ENCODE results near the gene UVRAG. TPM values are rescaled to one million over a fixed set of nuclear protein-coding genes. Genes with fewer than 3 reads are reported as not detected.

UVRAG gene
- total and polyA plus RNA-seq, 2 of the 13 experiments (the other 11 are each of a cell fraction or from before 2014, with no cell fraction given): 9.7 to 17.3 TPM

DNA sequence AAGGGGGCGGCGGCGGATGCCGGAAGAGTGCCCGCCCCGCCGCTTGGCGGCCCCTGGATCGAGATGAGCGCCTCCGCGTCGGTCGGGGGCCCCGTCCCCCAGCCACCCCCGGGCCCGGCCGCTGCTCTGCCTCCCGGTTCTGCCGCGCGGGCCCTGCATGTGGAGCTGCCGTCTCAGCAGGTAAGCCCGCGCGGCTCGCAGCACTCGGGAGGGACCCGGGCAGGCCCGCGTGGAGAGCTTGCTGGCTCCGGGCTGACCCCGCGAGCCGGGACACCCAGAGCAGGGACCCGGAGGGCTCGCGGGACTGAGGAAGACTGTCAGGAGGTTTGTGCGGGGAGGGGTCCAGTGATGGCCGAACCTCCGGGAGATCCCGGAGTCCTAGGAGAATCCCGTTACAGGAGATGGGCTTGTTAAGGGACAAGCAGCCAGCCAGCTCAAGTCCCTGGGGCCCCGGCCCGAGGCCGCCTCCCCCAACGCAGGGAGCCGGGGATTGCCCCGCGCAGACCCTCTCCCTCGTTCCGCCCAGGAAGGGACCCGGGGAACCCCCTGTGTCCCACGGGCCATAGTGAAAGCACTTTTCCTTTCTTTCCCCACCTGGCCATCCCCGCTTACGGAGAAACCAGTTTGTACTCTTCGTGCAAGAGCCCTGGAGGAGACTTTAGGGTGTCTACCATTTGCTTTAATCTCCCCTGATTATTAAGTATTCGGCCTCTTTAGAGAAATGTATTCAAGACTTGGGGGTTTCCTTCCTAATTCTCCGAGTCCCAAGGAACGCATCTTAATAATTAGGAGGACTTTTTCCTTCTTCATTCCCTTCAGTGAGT, 547 bp downstream of the UVRAG start (continued):
- TF ChIP-seq ZNF564 (CRISPR knock-in tag; IDR thresholded peaks at IDR 0.05) (no peak), ZZZ3 (CRISPR knock-in tag; IDR thresholded peaks at IDR 0.05; ENCODE audit: borderline replicate concordance) (no peak), ZSCAN31 (CRISPR knock-in tag; IDR thresholded peaks at IDR 0.05; ENCODE audit: low read depth) (no peak), ZNF569 (CRISPR knock-in tag; IDR thresholded peaks at IDR 0.05; ENCODE audit: borderline replicate concordance) (no peak), DNMT3B (CRISPR knock-in tag; conservative IDR thresholded peaks at IDR 0.05) (no peak), ZNF614 (CRISPR knock-in tag; IDR thresholded peaks at IDR 0.05; ENCODE audit: borderline replicate concordance) (no peak), TMF1 (CRISPR knock-in tag; IDR thresholded peaks at IDR 0.05; ENCODE audit: low read depth) (0 out of 2 replicates have a peak, but pooled peaks have one; percentile 8), ZNF724P (CRISPR knock-in tag; IDR thresholded peaks at IDR 0.05; ENCODE audit: borderline replicate concordance) (no peak), ZNF12 (CRISPR knock-in tag; IDR thresholded peaks at IDR 0.05) (0 out of 2 replicates have a peak, but pooled peaks have one; percentile 17), ZNF558 (CRISPR knock-in tag; IDR thresholded peaks at IDR 0.05; ENCODE audit: borderline replicate concordance) (no peak; the same call in 1 of the 2 replicates), PRPF4 (IDR thresholded peaks at IDR 0.05; ENCODE audit: low read depth, low read length, poor library complexity, severe bottlenecking) (no peak), ZSCAN9 (CRISPR knock-in tag; IDR thresholded peaks at IDR 0.05; ENCODE audit: borderline replicate concordance) (no peak), ZNF230 (CRISPR knock-in tag; IDR thresholded peaks at IDR 0.05) (no peak), ZSCAN22 (CRISPR knock-in tag; IDR thresholded peaks at IDR 0.05) (no peak), ZNF10 (CRISPR knock-in tag; IDR thresholded peaks at IDR 0.05; ENCODE audit: borderline replicate concordance, low read depth) (no peak), ZFP37 (CRISPR knock-in tag; IDR thresholded peaks at IDR 0.05; ENCODE audit: borderline replicate concordance) (no peak), ZFP90 (CRISPR knock-in tag; IDR thresholded peaks at IDR 0.05; ENCODE audit: borderline replicate concordance) (no peak), MTF2 (CRISPR knock-in tag; IDR thresholded peaks at IDR 0.05; ENCODE audit: borderline replicate concordance) (no peak), MBNL3 (CRISPR knock-in tag; conservative IDR thresholded peaks at IDR 0.05) (no peak), IRX3 (CRISPR knock-in tag; IDR thresholded peaks at IDR 0.05; ENCODE audit: borderline replicate concordance, low read depth) (no peak), SMAD1 (CRISPR knock-in tag; IDR thresholded peaks at IDR 0.05; ENCODE audit: borderline replicate concordance, low read depth) (no peak), ATF1 (CRISPR knock-in tag; IDR thresholded peaks at IDR 0.05) (no peak), PHF8 (CRISPR knock-in tag; IDR thresholded peaks at IDR 0.05) (peak; percentile 57; the same call in 1 of the 2 replicates)
- TF ChIP-seq, protein P1, sequence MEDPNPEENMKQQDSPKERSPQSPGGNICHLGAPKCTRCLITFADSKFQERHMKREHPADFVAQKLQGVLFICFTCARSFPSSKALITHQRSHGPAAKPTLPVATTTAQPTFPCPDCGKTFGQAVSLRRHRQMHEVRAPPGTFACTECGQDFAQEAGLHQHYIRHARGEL (CRISPR knock-in tag; IDR thresholded peaks at IDR 0.05): no peak
- TF ChIP-seq, protein P2, sequence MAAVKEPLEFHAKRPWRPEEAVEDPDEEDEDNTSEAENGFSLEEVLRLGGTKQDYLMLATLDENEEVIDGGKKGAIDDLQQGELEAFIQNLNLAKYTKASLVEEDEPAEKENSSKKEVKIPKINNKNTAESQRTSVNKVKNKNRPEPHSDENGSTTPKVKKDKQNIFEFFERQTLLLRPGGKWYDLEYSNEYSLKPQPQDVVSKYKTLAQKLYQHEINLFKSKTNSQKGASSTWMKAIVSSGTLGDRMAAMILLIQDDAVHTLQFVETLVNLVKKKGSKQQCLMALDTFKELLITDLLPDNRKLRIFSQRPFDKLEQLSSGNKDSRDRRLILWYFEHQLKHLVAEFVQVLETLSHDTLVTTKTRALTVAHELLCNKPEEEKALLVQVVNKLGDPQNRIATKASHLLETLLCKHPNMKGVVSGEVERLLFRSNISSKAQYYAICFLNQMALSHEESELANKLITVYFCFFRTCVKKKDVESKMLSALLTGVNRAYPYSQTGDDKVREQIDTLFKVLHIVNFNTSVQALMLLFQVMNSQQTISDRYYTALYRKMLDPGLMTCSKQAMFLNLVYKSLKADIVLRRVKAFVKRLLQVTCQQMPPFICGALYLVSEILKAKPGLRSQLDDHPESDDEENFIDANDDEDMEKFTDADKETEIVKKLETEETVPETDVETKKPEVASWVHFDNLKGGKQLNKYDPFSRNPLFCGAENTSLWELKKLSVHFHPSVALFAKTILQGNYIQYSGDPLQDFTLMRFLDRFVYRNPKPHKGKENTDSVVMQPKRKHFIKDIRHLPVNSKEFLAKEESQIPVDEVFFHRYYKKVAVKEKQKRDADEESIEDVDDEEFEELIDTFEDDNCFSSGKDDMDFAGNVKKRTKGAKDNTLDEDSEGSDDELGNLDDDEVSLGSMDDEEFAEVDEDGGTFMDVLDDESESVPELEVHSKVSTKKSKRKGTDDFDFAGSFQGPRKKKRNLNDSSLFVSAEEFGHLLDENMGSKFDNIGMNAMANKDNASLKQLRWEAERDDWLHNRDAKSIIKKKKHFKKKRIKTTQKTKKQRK (IDR thresholded peaks at IDR 0.05; ENCODE audit: low read length): no peak
- TF ChIP-seq, protein P3, sequence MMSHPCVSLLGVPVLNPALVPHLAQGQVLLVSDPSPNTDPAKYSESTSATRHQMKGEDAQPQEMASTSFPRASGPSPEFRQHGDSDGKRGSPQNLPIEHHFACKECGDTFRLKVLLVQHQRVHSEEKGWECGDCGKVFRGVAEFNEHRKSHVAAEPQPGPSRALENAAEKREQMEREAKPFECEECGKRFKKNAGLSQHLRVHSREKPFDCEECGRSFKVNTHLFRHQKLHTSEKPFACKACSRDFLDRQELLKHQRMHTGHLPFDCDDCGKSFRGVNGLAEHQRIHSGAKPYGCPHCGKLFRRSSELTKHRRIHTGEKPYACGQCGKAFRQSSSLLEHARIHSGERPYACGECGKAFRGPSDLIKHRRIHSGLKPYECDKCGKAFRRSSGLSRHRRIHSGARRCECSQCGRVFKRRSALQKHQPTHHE (CRISPR knock-in tag; IDR thresholded peaks at IDR 0.05; ENCODE audit: borderline replicate concordance): no peak

Measured in HepG2 (cell line).